CD4-positive, alpha-beta T cell (primary cell): ENCODE measurements around the gene SMARCD1. TPM values are rescaled to one million over a fixed set of nuclear protein-coding genes. Genes with fewer than 3 reads are reported as not detected.

ENCODE experiments used
- ATAC-seq: fragments of 200-7000 bp; cut with Tn5 transposase; one replicate; pipeline ENCODE4 v1.10.0; 2022; ENCODE audit warnings: mild to moderate bottlenecking; ENCODE audit not compliant: poor library complexity
- CTCF ChIA-PET: fragments of 350-600 bp; sonication (Branson Sonifier 250); formaldehyde crosslinking; loops from one replicate; lab custom pipeline; 2021; ENCODE audit warnings: antibody characterized with exemption, inconsistent platforms; lab: Charles Lee
- POLR2A ChIA-PET: fragments of 350-600 bp; sonication (Branson Sonifier 250); formaldehyde crosslinking; loops from one replicate; lab custom pipeline; 2021; ENCODE audit warnings: antibody characterized with exemption, inconsistent platforms; lab: Charles Lee
- DNase-seq, 14 experiments: peaks; one replicate each; pipeline ENCODE4 v3.0.0-alpha.2; 2013 to 2020; ENCODE audit warnings: mixed read lengths in 2 of 14
- H3K27ac ChIP-seq, 2 donors: one replicate each; pipeline versions ENCODE4 v1.5.1 to v1.7.0; 2013; ENCODE audit warnings: low read length in 2 of 2, low read depth in 1 of 2, mild to moderate bottlenecking in 1 of 2
- H3K27me3 ChIP-seq, 2 experiments: 1 replicate in 1 of 2; 2 replicates in 1 of 2; pipeline versions ENCODE4 v1.6.1 to v1.7.0; 2013; ENCODE audit warnings: low read length in 2 of 2, control low read depth in 1 of 2, mild to moderate bottlenecking in 1 of 2, moderate library complexity in 1 of 2; ENCODE audit not compliant: insufficient read depth in 2 of 2, control insufficient read depth in 1 of 2
- H3K36me3 ChIP-seq: one replicate; pipeline ENCODE4 v1.6.1; 2013; ENCODE audit warnings: low read length, control low read depth; ENCODE audit not compliant: insufficient read depth
- H3K4me1 ChIP-seq: one replicate; pipeline ENCODE4 v1.6.1; 2013; ENCODE audit warnings: low read length, control low read depth; ENCODE audit not compliant: insufficient read depth
- H3K4me3 ChIP-seq: one replicate; pipeline ENCODE4 v1.5.1; 2013; ENCODE audit warnings: mild to moderate bottlenecking, low read length, moderate library complexity
- H3K9me3 ChIP-seq, 2 experiments: 1 replicate in 1 of 2; 2 replicates in 1 of 2; pipeline versions ENCODE4 v1.6.1 to v1.7.0; 2013; ENCODE audit warnings: low read length in 2 of 2, mild to moderate bottlenecking in 2 of 2, control low read depth in 1 of 2, moderate library complexity in 1 of 2; ENCODE audit not compliant: control insufficient read depth in 1 of 2, insufficient read depth in 1 of 2
- H3K27ac Mint-ChIP-seq: one replicate; pipeline ENCODE4 v1.8.0; 2020; ENCODE audit warnings: mixed read lengths
- H3K27me3 Mint-ChIP-seq: one replicate; pipeline ENCODE4 v1.8.0; 2021; ENCODE audit warnings: mixed read lengths
- H3K36me3 Mint-ChIP-seq: one replicate; pipeline ENCODE4 v1.8.0; 2021; ENCODE audit warnings: low read depth, mixed read lengths
- H3K4me1 Mint-ChIP-seq: one replicate; pipeline ENCODE4 v1.8.0; 2021; ENCODE audit warnings: low read depth, mixed read lengths
- H3K4me3 Mint-ChIP-seq: one replicate; pipeline ENCODE4 v1.8.0; 2020; ENCODE audit warnings: mild to moderate bottlenecking, mixed read lengths
- H3K9me3 Mint-ChIP-seq: one replicate; pipeline ENCODE4 v1.8.0; 2020; ENCODE audit warnings: mixed read lengths
- CTCF ChIP-seq: fragments of 200-600 bp; IDR thresholded peaks from one replicate; pipeline ENCODE4 v1.8.0; 2022; ENCODE audit warnings: antibody characterized with exemption, mild to moderate bottlenecking
- intact Hi-C, 2 experiments: fragments of 100-400 bp; cut with DNase I in 1 of 2; cut with micrococcal nuclease in 1 of 2; formaldehyde crosslinking; loops; one replicate each; pipeline versions ENCODE4 v1.15.1 to v1.9.0; 2023 to 2025; cut with DNase I, micrococcal nuclease
- total RNA-seq, 174 experiments: library from RNA in 2 of 174; stranded (reverse) in 2 of 174; gene quantifications; one replicate each; pipeline ENCODE4 v1.2.3 and lab custom pipeline; 2021 to 2026

The SMARCD1 gene
- total RNA-seq, 2 experiments from 2014 or later = 78.9 to 80.0 TPM

GRCh38 chr12:50079771-50080170 is 5.4 kb upstream of the SMARCD1 start:
- no peak overlapping the region for H3K27ac Mint-ChIP-seq

GRCh38 chr12:50081096-50081808 is 3.9 kb upstream of the SMARCD1 start:
- no peaks in the 10 kb centered on the region for H3K27me3 ChIP-seq
- H3K36me3 Mint-ChIP-seq = peaks cover 12% of the 10 kb centered on the region
- peaks cover 21% of the 10 kb centered on the region for H3K4me1 Mint-ChIP-seq
- no peak overlapping the region for H3K27ac ChIP-seq
- H3K4me3 Mint-ChIP-seq = no peak overlapping the region
- no peaks in the 10 kb centered on the region for H3K27me3 Mint-ChIP-seq
- DNase-seq (no peak), ATAC-seq (no peak)
- H3K27ac Mint-ChIP-seq = no peak overlapping the region
- H3K36me3 ChIP-seq = no peaks in the 10 kb centered on the region
- no peak for TF ChIP-seq CTCF
- no peaks in the 10 kb centered on the region for H3K9me3 ChIP-seq
- H3K9me3 Mint-ChIP-seq = no peaks in the 10 kb centered on the region
- intact Hi-C loops = loop anchor here in 1 of 2 experiments (10.0 kb wide), 2 partner anchors 204 to 684 kb away; partner anchors contain the start of genes ATF1 and LIMA1
- POLR2A ChIA-PET = no interaction called here
- CTCF ChIA-PET = no interaction called here
- H3K4me3 ChIP-seq = no peak overlapping the region
- peaks cover 17% of the 10 kb centered on the region for H3K4me1 ChIP-seq

More at GRCh38 chr12:50079771-50080170, 5.4 kb upstream of the SMARCD1 start:
- H3K27me3 ChIP-seq = no peaks in the 10 kb centered on the region
- Mint-ChIP-seq H3K36me3 (peaks cover 2% of the 10 kb centered on the region), H3K4me3 (no peak overlapping the region), H3K27me3 (no peaks in the 10 kb centered on the region), H3K9me3 (no peaks in the 10 kb centered on the region), H3K4me1 (peaks cover 8% of the 10 kb centered on the region)
- ChIA-PET CTCF (interaction anchor here (1.3 kb wide), 1 partner anchor 9 kb away, joined by 5 read pairs; no protein-coding TSS in a partner anchor), POLR2A (interaction anchor here (1.2 kb wide), 1 partner anchor 33 kb away, joined by 4 read pairs; the partner anchor contains the start of gene COX14)
- ATAC-seq (no peak), DNase-seq (no peak)
- no peaks in the 10 kb centered on the region for H3K36me3 ChIP-seq
- peaks cover 16% of the 10 kb centered on the region for H3K4me1 ChIP-seq
- H3K27ac ChIP-seq = no peak overlapping the region
- no peak for TF ChIP-seq CTCF
- intact Hi-C loops = loop anchor here in 1 of 2 experiments (5.0 to 10.0 kb wide), 4 partner anchors 33 to 685 kb away; partner anchors contain the start of genes ATF1, COX14 and LIMA1
- H3K4me3 ChIP-seq = no peak overlapping the region
- no peaks in the 10 kb centered on the region for H3K9me3 ChIP-seq

GRCh38 chr12:50082644-50083043 is 2.5 kb upstream of the SMARCD1 start:
- DNase-seq = no peak
- no peak for TF ChIP-seq CTCF
- Histone ChIP-seq H3K36me3 (peaks cover 11% of the 10 kb centered on the region), H3K4me1 (peaks cover 21% of the 10 kb centered on the region), H3K27me3 (no peaks in the 10 kb centered on the region), H3K9me3 (no peaks in the 10 kb centered on the region), H3K27ac (peak overlapping the region in 1 of 2 donors; percentile 29), H3K4me3 (no peak overlapping the region)
- Mint-ChIP-seq H3K4me3 (peak overlapping the region; percentile 11), H3K27me3 (no peaks in the 10 kb centered on the region), H3K27ac (peak overlapping the region; percentile 28), H3K36me3 (peaks cover 25% of the 10 kb centered on the region), H3K9me3 (no peaks in the 10 kb centered on the region), H3K4me1 (peaks cover 29% of the 10 kb centered on the region)
- intact Hi-C loops = loop anchor here in 1 of 2 experiments (2.0 to 10.0 kb wide), 3 partner anchors 86 to 682 kb away; partner anchors contain the start of genes ATF1 and LIMA1
- POLR2A ChIA-PET = interaction anchor here (0.5 to 1.1 kb wide), 3 partner anchors 23 to 108 kb away, joined by 3 to 4 read pairs (median 3); partner anchors contain the start of gene COX14
- ATAC-seq = no peak
- CTCF ChIA-PET = interaction anchor here (4.5 kb wide), 1 partner anchor 30 kb away, joined by 83 read pairs; the partner anchor contains the start of gene COX14
